Calu3 (cell line): Measurements from ENCODE around the gene ARHGAP25. TPM values are rescaled to one million over a fixed set of nuclear protein-coding genes. Genes with fewer than 3 reads are reported as not detected.

Experiments used
- BruUV-seq: library from RNA; stranded (reverse); fragments of 400-500 nt; replicated peaks from 2 replicates; lab custom pipeline; 2021; lab: Mats Ljungman, UMichigan
- CTCF ChIA-PET: fragments of 300-600 bp; sonication (Branson Sonifier 250); formaldehyde crosslinking; loops from one replicate; lab custom pipeline; 2022; ENCODE audit warnings: antibody characterized with exemption; lab: Charles Lee
- DNase-seq: peaks from one replicate; pipeline ENCODE4 v3.0.0; 2022
- H3K27ac Mint-ChIP-seq: one replicate; pipeline ENCODE4 v1.8.0; 2022; ENCODE audit warnings: mixed read lengths; ENCODE audit not compliant: unreplicated experiment
- H3K27me3 Mint-ChIP-seq: one replicate; pipeline ENCODE4 v1.8.0; 2022; ENCODE audit warnings: mixed read lengths; ENCODE audit not compliant: unreplicated experiment
- H3K36me3 Mint-ChIP-seq: one replicate; pipeline ENCODE4 v1.8.0; 2022; ENCODE audit warnings: mild to moderate bottlenecking, moderate library complexity, mixed read lengths; ENCODE audit not compliant: insufficient read depth, unreplicated experiment
- H3K4me1 Mint-ChIP-seq: one replicate; pipeline ENCODE4 v1.8.0; 2022; ENCODE audit warnings: mild to moderate bottlenecking, low read depth, mixed read lengths; ENCODE audit not compliant: unreplicated experiment
- H3K4me3 Mint-ChIP-seq: one replicate; pipeline ENCODE4 v1.8.0; 2022; ENCODE audit warnings: mild to moderate bottlenecking, low read depth, moderate library complexity, mixed read lengths; ENCODE audit not compliant: unreplicated experiment
- H3K9me3 Mint-ChIP-seq: one replicate; pipeline ENCODE4 v1.8.0; 2022; ENCODE audit warnings: low read depth, mixed read lengths; ENCODE audit not compliant: unreplicated experiment
- CTCF ChIP-seq: fragments of 200-600 bp; IDR thresholded peaks from one replicate; pipeline ENCODE4 v1.8.0; 2022; ENCODE audit warnings: antibody characterized with exemption; ENCODE audit not compliant: unreplicated experiment
- intact Hi-C: fragments of 100-400 bp; cut with micrococcal nuclease; formaldehyde crosslinking; loops from one replicate; pipeline ENCODE4 v1.10.0; 2022; ENCODE audit not compliant: unreplicated experiment
- total RNA-seq: library from RNA; stranded (reverse); gene quantifications from 2 replicates; pipeline ENCODE4 v1.2.3, GENCODE V29; 2022

Gene ARHGAP25
- total RNA-seq, 1 experiment from 2014 or later = not detected

GRCh38 chr2:68740400-68740914 is 5.8 kb downstream of the ARHGAP25 start:
- H3K4me1 Mint-ChIP-seq = no peaks in the 10 kb centered on the region
- H3K4me3 Mint-ChIP-seq = no peak overlapping the region
- CTCF ChIA-PET = interaction anchor here (0.8 to 1.4 kb wide), 3 partner anchors 9 to 13 kb away, joined by 3 to 4 read pairs (median 3); no protein-coding TSS in a partner anchor
- no peak for DNase-seq
- no TSS peak for BruUV-seq
- intact Hi-C loops = no loop called here
- H3K36me3 Mint-ChIP-seq = no peaks in the 10 kb centered on the region
- H3K9me3 Mint-ChIP-seq = no peaks in the 10 kb centered on the region
- no peak for TF ChIP-seq CTCF
- H3K27me3 Mint-ChIP-seq = peaks cover 54% of the 10 kb centered on the region
- no peak overlapping the region for H3K27ac Mint-ChIP-seq

GRCh38 chr2:68741238-68741637 is 6.6 kb downstream of the ARHGAP25 start:
- no peak for TF ChIP-seq CTCF
- Mint-ChIP-seq H3K27me3 (peaks cover 61% of the 10 kb centered on the region), H3K4me3 (no peak overlapping the region), H3K36me3 (no peaks in the 10 kb centered on the region), H3K4me1 (no peaks in the 10 kb centered on the region), H3K27ac (no peak overlapping the region), H3K9me3 (no peaks in the 10 kb centered on the region)
- DNase-seq = no peak
- intact Hi-C loops = no loop called here
- CTCF ChIA-PET = interaction anchor here (0.8 kb wide), 1 partner anchor 12 kb away, joined by 3 read pairs; no protein-coding TSS in a partner anchor
- BruUV-seq = no TSS peak

- Mint-ChIP-seq H3K9me3 (no peaks in the 10 kb centered on the region), H3K36me3 (no peaks in the 10 kb centered on the region), H3K4me1 (no peaks in the 10 kb centered on the region), H3K27me3 (peaks cover 61% of the 10 kb centered on the region), H3K4me3 (no peak overlapping the region), H3K27ac (no peak overlapping the region)
- intact Hi-C loops = no loop called here
- DNase-seq = no peak
- no TSS peak for BruUV-seq
- no peak for TF ChIP-seq CTCF
- CTCF ChIA-PET = no interaction called here
These were observed 7.2 kb downstream of the ARHGAP25 start for GRCh38 chr2:68741805-68742306.

GRCh38 chr2:68742626-68743415 is 8.2 kb downstream of the ARHGAP25 start:
- H3K27ac Mint-ChIP-seq = no peak overlapping the region

More at GRCh38 chr2:68742626-68743415, 8.2 kb downstream of the ARHGAP25 start:
- intact Hi-C loops = no loop called here
- H3K4me3 Mint-ChIP-seq = no peak overlapping the region
- H3K36me3 Mint-ChIP-seq = no peaks in the 10 kb centered on the region
- no peaks in the 10 kb centered on the region for H3K9me3 Mint-ChIP-seq
- DNase-seq = no peak
- no peak for TF ChIP-seq CTCF
- peaks cover 70% of the 10 kb centered on the region for H3K27me3 Mint-ChIP-seq
- BruUV-seq = no TSS peak
- no peaks in the 10 kb centered on the region for H3K4me1 Mint-ChIP-seq
- CTCF ChIA-PET = interaction anchor here (1.5 kb wide), 1 partner anchor 34 kb away, joined by 3 read pairs; no protein-coding TSS in a partner anchor
